KMS-11 (cell line): ENCODE measurements around the gene PAK5.

Experiments used
- H2AFZ ChIP-seq: fragments of 200-600 bp; sonication (generic); 2 replicates; pipeline ENCODE4 v1.6.1; 2016; ENCODE audit warnings: antibody characterized with exemption, mixed run types, low read depth
- H3K27ac ChIP-seq: fragments of 200-600 bp; sonication (generic); 2 replicates; pipeline ENCODE4 v1.6.1; 2016; ENCODE audit warnings: mild to moderate bottlenecking, mixed run types
- H3K27me3 ChIP-seq: fragments of 200-600 bp; sonication (generic); 2 replicates; pipeline ENCODE4 v1.6.1; 2017; ENCODE audit warnings: mild to moderate bottlenecking, low read depth, mixed run types, moderate library complexity; ENCODE audit not compliant: insufficient read depth
- H3K36me3 ChIP-seq: fragments of 200-600 bp; sonication (generic); 2 replicates; pipeline ENCODE4 v1.6.1; 2017; ENCODE audit warnings: mild to moderate bottlenecking, mixed run types; ENCODE audit not compliant: insufficient read depth
- H3K4me1 ChIP-seq: fragments of 200-600 bp; sonication (generic); 2 replicates; pipeline ENCODE4 v1.6.1; 2016; ENCODE audit warnings: mild to moderate bottlenecking, low read depth, mixed run types; ENCODE audit not compliant: poor library complexity, severe bottlenecking
- H3K4me2 ChIP-seq: fragments of 200-600 bp; sonication (generic); 2 replicates; pipeline ENCODE4 v1.7.0; 2016; ENCODE audit warnings: mild to moderate bottlenecking, mixed run types
- H3K4me3 ChIP-seq: fragments of 200-600 bp; sonication (generic); IDR thresholded peaks from 2 replicates; pipeline ENCODE4 v1.6.1; 2017; ENCODE audit warnings: low read depth, low read length, mixed read lengths; ENCODE audit not compliant: insufficient read depth
- H3K79me2 ChIP-seq: fragments of 200-600 bp; sonication (generic); 2 replicates; pipeline ENCODE4 v1.6.1; 2016; ENCODE audit warnings: low read depth, mixed run types; ENCODE audit not compliant: insufficient read depth
- H3K9ac ChIP-seq: fragments of 200-600 bp; sonication (generic); 2 replicates; pipeline ENCODE4 v1.6.1; 2016; ENCODE audit warnings: mild to moderate bottlenecking, mixed run types
- H4K20me1 ChIP-seq: fragments of 200-600 bp; sonication (generic); 2 replicates; pipeline ENCODE4 v1.6.1; 2016; ENCODE audit warnings: mild to moderate bottlenecking, mixed run types; ENCODE audit not compliant: insufficient read depth
- CTCF ChIP-seq: fragments of 200-600 bp; sonication (generic); conservative IDR thresholded peaks from 2 replicates; pipeline ENCODE4 v1.6.1; 2017; ENCODE audit warnings: low read depth, mild to moderate bottlenecking, antibody characterized with exemption, low read length, moderate library complexity, mixed read lengths

PAK5 gene

GRCh38 chr20:9594284-9594875, 244.5 kb downstream of the PAK5 start:
- no peak overlapping the region for H3K4me2 ChIP-seq
- H2AFZ ChIP-seq: no peak overlapping the region
- no peak overlapping the region for H3K9ac ChIP-seq
- H3K4me1 ChIP-seq: peaks cover 12% of the 10 kb centered on the region
- H3K36me3 ChIP-seq: no peaks in the 10 kb centered on the region
- H3K27me3 ChIP-seq: no peaks in the 10 kb centered on the region
- no peaks in the 10 kb centered on the region for H4K20me1 ChIP-seq
- TF ChIP-seq CTCF: no peak
- no peak overlapping the region for H3K4me3 ChIP-seq
- no peak overlapping the region for H3K27ac ChIP-seq
- H3K79me2 ChIP-seq: no peaks in the 10 kb centered on the region

- Histone ChIP-seq H3K27ac (no peak overlapping the region), H3K4me1 (peaks cover 12% of the 10 kb centered on the region), H3K9ac (no peak overlapping the region), H3K27me3 (no peaks in the 10 kb centered on the region), H3K4me3 (no peak overlapping the region), H3K36me3 (no peaks in the 10 kb centered on the region), H2AFZ (no peak overlapping the region), H3K79me2 (no peaks in the 10 kb centered on the region), H3K4me2 (no peak overlapping the region), H4K20me1 (no peaks in the 10 kb centered on the region)
- TF ChIP-seq CTCF: no peak
Measured at GRCh38 chr20:9592419-9592818, 246.5 kb downstream of the PAK5 start.

- Histone ChIP-seq H3K4me1 (peaks cover 12% of the 10 kb centered on the region), H3K36me3 (no peaks in the 10 kb centered on the region), H3K4me2 (no peak overlapping the region), H3K27me3 (no peaks in the 10 kb centered on the region), H2AFZ (no peak overlapping the region), H3K9ac (no peak overlapping the region), H4K20me1 (no peaks in the 10 kb centered on the region), H3K27ac (no peak overlapping the region), H3K79me2 (no peaks in the 10 kb centered on the region), H3K4me3 (no peak overlapping the region)
- no peak for TF ChIP-seq CTCF
Measured at GRCh38 chr20:9591080-9591479, 247.8 kb downstream of the PAK5 start.

GRCh38 chr20:9590189-9590588, 248.7 kb downstream of the PAK5 start:
- H3K79me2 ChIP-seq: no peaks in the 10 kb centered on the region
- no peaks in the 10 kb centered on the region for H3K27me3 ChIP-seq
- no peak overlapping the region for H3K4me2 ChIP-seq
- H3K4me3 ChIP-seq: no peak overlapping the region
- no peak overlapping the region for H2AFZ ChIP-seq
- H3K27ac ChIP-seq: no peak overlapping the region
- peaks cover 12% of the 10 kb centered on the region for H3K4me1 ChIP-seq
- H3K36me3 ChIP-seq: no peaks in the 10 kb centered on the region
- H4K20me1 ChIP-seq: no peaks in the 10 kb centered on the region
- no peak overlapping the region for H3K9ac ChIP-seq
- no peak for TF ChIP-seq CTCF
